WTC11 (cell line): ENCODE results near the gene NPIPB2. TPM values are rescaled to one million over a fixed set of nuclear protein-coding genes. Genes with fewer than 3 reads are reported as not detected.

Experiments
- ATAC-seq: fragments of 200-7000 bp; cut with Tn5 transposase; 2 replicates; pipeline ENCODE4 v1.10.0; 2021; ENCODE audit warnings: mild to moderate bottlenecking, moderate library complexity
- CTCF ChIA-PET: fragments of 300-600 bp; sonication (Branson Sonifier 250); formaldehyde crosslinking; loops from one replicate; lab custom pipeline; 2021; ENCODE audit warnings: antibody characterized with exemption; lab: Charles Lee
- POLR2A ChIA-PET: fragments of 350-600 bp; sonication (Branson Sonifier 250); formaldehyde crosslinking; loops from one replicate; lab custom pipeline; 2021; ENCODE audit warnings: antibody characterized with exemption; lab: Charles Lee
- DNase-seq: peaks from one replicate; pipeline ENCODE4 v3.0.0; 2021; ENCODE audit warnings: low spot score
- H3K27ac Mint-ChIP-seq: 2 replicates; pipeline ENCODE4 v1.8.0; 2021; ENCODE audit warnings: mixed read lengths
- H3K27me3 Mint-ChIP-seq: 2 replicates; pipeline ENCODE4 v1.8.0; 2021; ENCODE audit warnings: low read depth, mild to moderate bottlenecking, moderate library complexity, mixed read lengths
- H3K36me3 Mint-ChIP-seq: 2 replicates; pipeline ENCODE4 v1.8.0; 2021; ENCODE audit warnings: mixed read lengths
- H3K4me1 Mint-ChIP-seq: 2 replicates; pipeline ENCODE4 v1.8.0; 2022; ENCODE audit warnings: mixed read lengths
- H3K4me3 Mint-ChIP-seq: 2 replicates; pipeline ENCODE4 v1.8.0; 2021; ENCODE audit warnings: mild to moderate bottlenecking, moderate library complexity, mixed read lengths
- H3K9me3 Mint-ChIP-seq: 2 replicates; pipeline ENCODE4 v1.8.0; 2021; ENCODE audit warnings: mixed read lengths
- GRHL2 ChIP-seq: fragments of 250-450 bp; sonication (Bioruptor Pico); IDR thresholded peaks from 2 replicates; pipeline ENCODE4 v1.8.0; 2022; ENCODE audit warnings: mild to moderate bottlenecking, moderate library complexity; ENCODE audit not compliant: insufficient replicate concordance, severe bottlenecking
- MYBL2 ChIP-seq: sonication (generic); formaldehyde crosslinking; IDR thresholded peaks from 2 replicates; pipeline ENCODE4 v1.8.1; 2023; ENCODE audit warnings: mild to moderate bottlenecking, moderate library complexity, missing genetic modification reagents
- NFATC4 ChIP-seq: fragments of 250-450 bp; sonication (Bioruptor Pico); IDR thresholded peaks from 2 replicates; pipeline ENCODE4 v1.9.0; 2021; ENCODE audit warnings: mild to moderate bottlenecking
- NR3C1 ChIP-seq: sonication (generic); formaldehyde crosslinking; conservative IDR thresholded peaks from 2 replicates; pipeline ENCODE4 v1.8.1; 2023; ENCODE audit warnings: low read depth, mild to moderate bottlenecking, missing genetic modification reagents
- PRRX2 ChIP-seq: fragments of 250-450 bp; sonication (Bioruptor Pico); IDR thresholded peaks from 2 replicates; pipeline ENCODE4 v1.8.0; 2021; ENCODE audit warnings: mild to moderate bottlenecking
- SMAD3 ChIP-seq: sonication (generic); formaldehyde crosslinking; IDR thresholded peaks from 2 replicates; pipeline ENCODE4 v1.8.0; 2022; ENCODE audit warnings: missing genetic modification reagents, mild to moderate bottlenecking, borderline replicate concordance
- SOX15 ChIP-seq: fragments of 250-450 bp; sonication (Bioruptor Pico); IDR thresholded peaks from 2 replicates; pipeline ENCODE4 v1.9.0; 2021; ENCODE audit warnings: mild to moderate bottlenecking
- TCF7 ChIP-seq: sonication (generic); formaldehyde crosslinking; IDR thresholded peaks from 2 replicates; pipeline ENCODE4 v1.8.0; 2022; ENCODE audit warnings: mild to moderate bottlenecking, low read depth, missing genetic modification reagents, moderate library complexity
- TP53 ChIP-seq: sonication (generic); formaldehyde crosslinking; IDR thresholded peaks from 2 replicates; pipeline ENCODE4 v1.8.1; 2023; ENCODE audit warnings: mild to moderate bottlenecking, missing genetic modification reagents
- ZNF219 ChIP-seq: sonication (generic); formaldehyde crosslinking; IDR thresholded peaks from 2 replicates; pipeline ENCODE4 v1.8.0; 2023; ENCODE audit warnings: missing genetic modification reagents, mild to moderate bottlenecking, borderline replicate concordance
- ZNF232 ChIP-seq: sonication (generic); formaldehyde crosslinking; IDR thresholded peaks from 2 replicates; pipeline ENCODE4 v1.8.0; 2022; ENCODE audit warnings: mild to moderate bottlenecking, missing genetic modification reagents
- ZNF396 ChIP-seq: fragments of 250-450 bp; sonication (Bioruptor Pico); IDR thresholded peaks from 2 replicates; pipeline ENCODE4 v1.8.0; 2021; ENCODE audit warnings: mild to moderate bottlenecking, moderate library complexity, borderline replicate concordance
- total RNA-seq: library from RNA; stranded (reverse); gene quantifications from 3 replicates; pipeline ENCODE4 v1.2.3, GENCODE V29; 2021
- TF ChIP-seq, protein P1 (sequence below): sonication (generic); formaldehyde crosslinking; IDR thresholded peaks from 2 replicates; pipeline ENCODE4 v1.8.1; 2023; ENCODE audit warnings: mild to moderate bottlenecking, moderate library complexity, missing genetic modification reagents
- TF ChIP-seq, protein P2 (sequence below): sonication (generic); formaldehyde crosslinking; IDR thresholded peaks from 2 replicates; pipeline ENCODE4 v1.8.1; 2023; ENCODE audit warnings: mild to moderate bottlenecking, missing genetic modification reagents
- TF ChIP-seq, protein P3 (sequence below): sonication (generic); formaldehyde crosslinking; IDR thresholded peaks from 2 replicates; pipeline ENCODE4 v1.8.0; 2022; ENCODE audit warnings: mild to moderate bottlenecking, missing genetic modification reagents
- TF ChIP-seq, protein P4 (sequence below): sonication (generic); formaldehyde crosslinking; IDR thresholded peaks from 2 replicates; pipeline ENCODE4 v1.8.1; 2022; ENCODE audit warnings: mild to moderate bottlenecking, moderate library complexity, missing genetic modification reagents
- TF ChIP-seq, protein P5 (sequence below): sonication (generic); formaldehyde crosslinking; IDR thresholded peaks from 2 replicates; pipeline ENCODE4 v1.8.1; 2022; ENCODE audit warnings: missing genetic modification reagents, borderline replicate concordance
- TF ChIP-seq, protein P6 (sequence below): sonication (generic); formaldehyde crosslinking; IDR thresholded peaks from 2 replicates; pipeline ENCODE4 v1.8.0; 2023; ENCODE audit warnings: missing genetic modification reagents, mild to moderate bottlenecking, borderline replicate concordance
- TF ChIP-seq, protein P7 (sequence below): sonication (generic); formaldehyde crosslinking; IDR thresholded peaks from 2 replicates; pipeline ENCODE4 v1.8.1; 2022; ENCODE audit warnings: low read depth, missing genetic modification reagents, borderline replicate concordance

Gene NPIPB2
- total RNA-seq, 1 experiment from 2014 or later = 14.4 TPM

DNA sequence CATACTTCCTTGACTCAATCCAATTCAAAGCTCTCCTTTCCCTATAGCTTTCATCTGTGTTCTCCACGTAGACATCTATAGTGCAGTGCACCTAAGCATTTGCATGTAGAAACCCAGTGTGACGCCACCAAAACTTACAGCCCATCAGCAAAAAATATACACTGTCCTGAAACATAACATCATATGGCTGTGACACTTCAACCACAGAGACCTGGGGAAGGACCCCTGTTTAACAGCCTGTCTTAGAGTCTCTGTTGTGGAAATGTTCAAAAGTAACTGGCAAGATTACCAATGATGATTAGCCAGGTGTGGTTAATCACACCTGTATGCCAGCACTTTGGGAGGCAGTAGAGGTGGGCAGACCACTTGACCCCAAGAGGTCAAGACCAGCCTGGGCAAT lies 48.3 kb downstream of the NPIPB2 start:
- Mint-ChIP-seq H3K27ac (no peak overlapping the region), H3K4me3 (no peak overlapping the region), H3K9me3 (no peaks in the 10 kb centered on the region), H3K36me3 (peaks cover 57% of the 10 kb centered on the region), H3K4me1 (no peaks in the 10 kb centered on the region), H3K27me3 (no peaks in the 10 kb centered on the region)
- no peak for DNase-seq
- CTCF ChIA-PET = no interaction called here
- TF ChIP-seq, protein P1, sequence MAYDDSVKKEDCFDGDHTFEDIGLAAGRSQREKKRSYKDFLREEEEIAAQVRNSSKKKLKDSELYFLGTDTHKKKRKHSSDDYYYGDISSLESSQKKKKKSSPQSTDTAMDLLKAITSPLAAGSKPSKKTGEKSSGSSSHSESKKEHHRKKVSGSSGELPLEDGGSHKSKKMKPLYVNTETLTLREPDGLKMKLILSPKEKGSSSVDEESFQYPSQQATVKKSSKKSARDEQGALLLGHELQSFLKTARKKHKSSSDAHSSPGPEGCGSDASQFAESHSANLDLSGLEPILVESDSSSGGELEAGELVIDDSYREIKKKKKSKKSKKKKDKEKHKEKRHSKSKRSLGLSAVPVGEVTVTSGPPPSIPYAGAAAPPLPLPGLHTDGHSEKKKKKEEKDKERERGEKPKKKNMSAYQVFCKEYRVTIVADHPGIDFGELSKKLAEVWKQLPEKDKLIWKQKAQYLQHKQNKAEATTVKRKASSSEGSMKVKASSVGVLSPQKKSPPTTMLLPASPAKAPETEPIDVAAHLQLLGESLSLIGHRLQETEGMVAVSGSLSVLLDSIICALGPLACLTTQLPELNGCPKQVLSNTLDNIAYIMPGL (CRISPR knock-in tag) = no peak
- no peak for TF ChIP-seq ZNF396 (CRISPR knock-in tag)
- no peak for TF ChIP-seq MYBL2 (CRISPR knock-in tag)
- no peak for TF ChIP-seq TP53 (CRISPR knock-in tag)
- POLR2A ChIA-PET = no interaction called here
- ATAC-seq = no peak

DNA sequence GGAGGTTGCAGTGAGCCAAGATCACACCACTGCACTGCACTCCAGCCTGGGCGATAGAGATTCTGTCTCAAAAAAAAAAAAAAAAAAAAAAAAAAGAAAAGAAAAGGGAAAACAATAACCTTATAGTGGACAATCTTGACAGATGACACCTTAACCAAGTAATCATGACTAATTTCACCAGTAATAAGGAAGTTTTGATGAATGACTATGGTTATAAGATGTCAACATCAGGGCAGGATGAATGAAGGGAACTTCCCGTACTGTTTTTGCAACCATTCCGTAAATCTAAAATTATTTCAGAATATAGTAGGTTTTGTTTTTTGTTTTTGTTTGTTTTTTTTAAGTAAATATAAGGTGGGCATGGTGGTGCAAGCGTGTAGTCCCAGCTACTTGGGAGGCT lies 49.1 kb downstream of the NPIPB2 start:
- peaks cover 60% of the 10 kb centered on the region for H3K36me3 Mint-ChIP-seq
- DNase-seq (no peak), ATAC-seq (no peak)
- POLR2A ChIA-PET = no interaction called here
- CTCF ChIA-PET = no interaction called here
- H3K27me3 Mint-ChIP-seq = no peaks in the 10 kb centered on the region
- no peaks in the 10 kb centered on the region for H3K9me3 Mint-ChIP-seq
- no peaks in the 10 kb centered on the region for H3K4me1 Mint-ChIP-seq
- no peak overlapping the region for H3K27ac Mint-ChIP-seq
- H3K4me3 Mint-ChIP-seq = no peak overlapping the region
- TF ChIP-seq SMAD3 (CRISPR knock-in tag) (no peak), ZNF219 (no peak), SOX15 (no peak), ZNF232 (CRISPR knock-in tag) (no peak), TCF7 (CRISPR knock-in tag) (no peak), NFATC4 (CRISPR knock-in tag) (no peak), PRRX2 (CRISPR knock-in tag) (no peak), GRHL2 (CRISPR knock-in tag) (no peak), NR3C1 (CRISPR knock-in tag) (no peak)
- TF ChIP-seq, protein P2, sequence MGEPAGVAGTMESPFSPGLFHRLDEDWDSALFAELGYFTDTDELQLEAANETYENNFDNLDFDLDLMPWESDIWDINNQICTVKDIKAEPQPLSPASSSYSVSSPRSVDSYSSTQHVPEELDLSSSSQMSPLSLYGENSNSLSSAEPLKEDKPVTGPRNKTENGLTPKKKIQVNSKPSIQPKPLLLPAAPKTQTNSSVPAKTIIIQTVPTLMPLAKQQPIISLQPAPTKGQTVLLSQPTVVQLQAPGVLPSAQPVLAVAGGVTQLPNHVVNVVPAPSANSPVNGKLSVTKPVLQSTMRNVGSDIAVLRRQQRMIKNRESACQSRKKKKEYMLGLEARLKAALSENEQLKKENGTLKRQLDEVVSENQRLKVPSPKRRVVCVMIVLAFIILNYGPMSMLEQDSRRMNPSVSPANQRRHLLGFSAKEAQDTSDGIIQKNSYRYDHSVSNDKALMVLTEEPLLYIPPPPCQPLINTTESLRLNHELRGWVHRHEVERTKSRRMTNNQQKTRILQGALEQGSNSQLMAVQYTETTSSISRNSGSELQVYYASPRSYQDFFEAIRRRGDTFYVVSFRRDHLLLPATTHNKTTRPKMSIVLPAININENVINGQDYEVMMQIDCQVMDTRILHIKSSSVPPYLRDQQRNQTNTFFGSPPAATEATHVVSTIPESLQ = no peak
- TF ChIP-seq, protein P3, sequence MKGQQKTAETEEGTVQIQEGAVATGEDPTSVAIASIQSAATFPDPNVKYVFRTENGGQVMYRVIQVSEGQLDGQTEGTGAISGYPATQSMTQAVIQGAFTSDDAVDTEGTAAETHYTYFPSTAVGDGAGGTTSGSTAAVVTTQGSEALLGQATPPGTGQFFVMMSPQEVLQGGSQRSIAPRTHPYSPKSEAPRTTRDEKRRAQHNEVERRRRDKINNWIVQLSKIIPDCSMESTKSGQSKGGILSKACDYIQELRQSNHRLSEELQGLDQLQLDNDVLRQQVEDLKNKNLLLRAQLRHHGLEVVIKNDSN (CRISPR knock-in tag) = no peak
- TF ChIP-seq, protein P4, sequence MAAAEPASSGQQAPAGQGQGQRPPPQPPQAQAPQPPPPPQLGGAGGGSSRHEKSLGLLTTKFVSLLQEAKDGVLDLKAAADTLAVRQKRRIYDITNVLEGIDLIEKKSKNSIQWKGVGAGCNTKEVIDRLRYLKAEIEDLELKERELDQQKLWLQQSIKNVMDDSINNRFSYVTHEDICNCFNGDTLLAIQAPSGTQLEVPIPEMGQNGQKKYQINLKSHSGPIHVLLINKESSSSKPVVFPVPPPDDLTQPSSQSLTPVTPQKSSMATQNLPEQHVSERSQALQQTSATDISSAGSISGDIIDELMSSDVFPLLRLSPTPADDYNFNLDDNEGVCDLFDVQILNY (CRISPR knock-in tag) = no peak
- TF ChIP-seq, protein P1 (CRISPR knock-in tag) = no peak
- TF ChIP-seq, protein P5, sequence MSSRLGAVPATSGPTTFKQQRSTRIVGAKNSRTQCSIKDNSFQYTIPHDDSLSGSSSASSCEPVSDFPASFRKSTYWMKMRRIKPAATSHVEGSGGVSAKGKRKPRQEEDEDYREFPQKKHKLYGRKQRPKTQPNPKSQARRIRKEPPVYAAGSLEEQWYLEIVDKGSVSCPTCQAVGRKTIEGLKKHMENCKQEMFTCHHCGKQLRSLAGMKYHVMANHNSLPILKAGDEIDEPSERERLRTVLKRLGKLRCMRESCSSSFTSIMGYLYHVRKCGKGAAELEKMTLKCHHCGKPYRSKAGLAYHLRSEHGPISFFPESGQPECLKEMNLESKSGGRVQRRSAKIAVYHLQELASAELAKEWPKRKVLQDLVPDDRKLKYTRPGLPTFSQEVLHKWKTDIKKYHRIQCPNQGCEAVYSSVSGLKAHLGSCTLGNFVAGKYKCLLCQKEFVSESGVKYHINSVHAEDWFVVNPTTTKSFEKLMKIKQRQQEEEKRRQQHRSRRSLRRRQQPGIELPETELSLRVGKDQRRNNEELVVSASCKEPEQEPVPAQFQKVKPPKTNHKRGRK (CRISPR knock-in tag) = no peak
- TF ChIP-seq, protein P6, sequence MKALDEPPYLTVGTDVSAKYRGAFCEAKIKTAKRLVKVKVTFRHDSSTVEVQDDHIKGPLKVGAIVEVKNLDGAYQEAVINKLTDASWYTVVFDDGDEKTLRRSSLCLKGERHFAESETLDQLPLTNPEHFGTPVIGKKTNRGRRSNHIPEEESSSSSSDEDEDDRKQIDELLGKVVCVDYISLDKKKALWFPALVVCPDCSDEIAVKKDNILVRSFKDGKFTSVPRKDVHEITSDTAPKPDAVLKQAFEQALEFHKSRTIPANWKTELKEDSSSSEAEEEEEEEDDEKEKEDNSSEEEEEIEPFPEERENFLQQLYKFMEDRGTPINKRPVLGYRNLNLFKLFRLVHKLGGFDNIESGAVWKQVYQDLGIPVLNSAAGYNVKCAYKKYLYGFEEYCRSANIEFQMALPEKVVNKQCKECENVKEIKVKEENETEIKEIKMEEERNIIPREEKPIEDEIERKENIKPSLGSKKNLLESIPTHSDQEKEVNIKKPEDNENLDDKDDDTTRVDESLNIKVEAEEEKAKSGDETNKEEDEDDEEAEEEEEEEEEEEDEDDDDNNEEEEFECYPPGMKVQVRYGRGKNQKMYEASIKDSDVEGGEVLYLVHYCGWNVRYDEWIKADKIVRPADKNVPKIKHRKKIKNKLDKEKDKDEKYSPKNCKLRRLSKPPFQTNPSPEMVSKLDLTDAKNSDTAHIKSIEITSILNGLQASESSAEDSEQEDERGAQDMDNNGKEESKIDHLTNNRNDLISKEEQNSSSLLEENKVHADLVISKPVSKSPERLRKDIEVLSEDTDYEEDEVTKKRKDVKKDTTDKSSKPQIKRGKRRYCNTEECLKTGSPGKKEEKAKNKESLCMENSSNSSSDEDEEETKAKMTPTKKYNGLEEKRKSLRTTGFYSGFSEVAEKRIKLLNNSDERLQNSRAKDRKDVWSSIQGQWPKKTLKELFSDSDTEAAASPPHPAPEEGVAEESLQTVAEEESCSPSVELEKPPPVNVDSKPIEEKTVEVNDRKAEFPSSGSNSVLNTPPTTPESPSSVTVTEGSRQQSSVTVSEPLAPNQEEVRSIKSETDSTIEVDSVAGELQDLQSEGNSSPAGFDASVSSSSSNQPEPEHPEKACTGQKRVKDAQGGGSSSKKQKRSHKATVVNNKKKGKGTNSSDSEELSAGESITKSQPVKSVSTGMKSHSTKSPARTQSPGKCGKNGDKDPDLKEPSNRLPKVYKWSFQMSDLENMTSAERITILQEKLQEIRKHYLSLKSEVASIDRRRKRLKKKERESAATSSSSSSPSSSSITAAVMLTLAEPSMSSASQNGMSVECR (CRISPR knock-in tag) = no peak
- TF ChIP-seq, protein P7, sequence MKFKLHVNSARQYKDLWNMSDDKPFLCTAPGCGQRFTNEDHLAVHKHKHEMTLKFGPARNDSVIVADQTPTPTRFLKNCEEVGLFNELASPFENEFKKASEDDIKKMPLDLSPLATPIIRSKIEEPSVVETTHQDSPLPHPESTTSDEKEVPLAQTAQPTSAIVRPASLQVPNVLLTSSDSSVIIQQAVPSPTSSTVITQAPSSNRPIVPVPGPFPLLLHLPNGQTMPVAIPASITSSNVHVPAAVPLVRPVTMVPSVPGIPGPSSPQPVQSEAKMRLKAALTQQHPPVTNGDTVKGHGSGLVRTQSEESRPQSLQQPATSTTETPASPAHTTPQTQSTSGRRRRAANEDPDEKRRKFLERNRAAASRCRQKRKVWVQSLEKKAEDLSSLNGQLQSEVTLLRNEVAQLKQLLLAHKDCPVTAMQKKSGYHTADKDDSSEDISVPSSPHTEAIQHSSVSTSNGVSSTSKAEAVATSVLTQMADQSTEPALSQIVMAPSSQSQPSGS (CRISPR knock-in tag) = no peak
